HG02623 (cell line): ENCODE measurements around the gene NFS1.
A peak's percentile ranks its signal among the peaks of the same experiment; 100 is the strongest.
"Not testable (repeated sequence)": the region's sequence is repeated elsewhere in the genome, so short reads cannot be mapped to it uniquely, and the experiment has no call there.

Experiments
- ATAC-seq: cut with Tn5 transposase; IDR thresholded peaks from one replicate; pipeline ENCODE4 v1.9.1; 2021; ENCODE audit warnings: moderate library complexity; ENCODE audit not compliant: unreplicated experiment

Gene NFS1

DNA sequence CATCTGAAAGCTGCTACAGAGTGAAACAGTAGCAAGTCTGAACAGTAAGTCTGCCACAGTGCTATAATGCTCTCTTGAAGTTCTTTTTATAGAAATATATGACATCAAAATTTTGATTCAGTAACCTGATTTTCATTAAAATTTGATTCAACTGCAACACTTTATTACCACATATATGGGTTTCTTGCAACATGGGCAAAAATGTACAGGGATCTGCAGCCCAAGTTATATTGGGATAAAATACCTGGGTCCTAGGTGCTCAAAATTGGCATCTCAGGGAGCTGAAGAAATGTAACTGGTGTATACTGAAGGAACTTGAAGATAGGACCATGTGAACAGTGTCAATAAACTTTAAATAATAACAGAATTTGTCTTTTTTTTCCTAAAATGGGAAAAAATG is 10.9 kb upstream of the NFS1 start:
- ATAC-seq, result no peak

DNA sequence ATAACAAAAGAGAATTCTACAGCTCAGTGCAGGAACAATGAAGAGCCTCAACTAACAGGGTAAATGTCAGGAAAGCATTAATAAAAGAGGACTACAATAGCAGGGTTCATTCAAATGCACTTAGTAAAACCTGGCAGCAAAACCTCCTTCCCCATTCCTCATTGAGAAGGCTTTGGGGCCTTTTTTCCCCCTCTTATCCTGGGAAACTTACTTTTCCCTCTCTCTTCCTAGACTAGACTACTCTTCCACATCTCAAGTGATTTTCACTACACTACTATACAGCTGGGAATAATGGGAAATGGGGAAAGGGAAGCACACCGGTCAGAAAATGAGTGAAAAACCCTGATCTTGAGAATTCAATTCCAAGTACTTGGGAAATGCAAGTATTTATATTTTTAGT is 10.1 kb upstream of the NFS1 start:
- no peak for ATAC-seq

DNA sequence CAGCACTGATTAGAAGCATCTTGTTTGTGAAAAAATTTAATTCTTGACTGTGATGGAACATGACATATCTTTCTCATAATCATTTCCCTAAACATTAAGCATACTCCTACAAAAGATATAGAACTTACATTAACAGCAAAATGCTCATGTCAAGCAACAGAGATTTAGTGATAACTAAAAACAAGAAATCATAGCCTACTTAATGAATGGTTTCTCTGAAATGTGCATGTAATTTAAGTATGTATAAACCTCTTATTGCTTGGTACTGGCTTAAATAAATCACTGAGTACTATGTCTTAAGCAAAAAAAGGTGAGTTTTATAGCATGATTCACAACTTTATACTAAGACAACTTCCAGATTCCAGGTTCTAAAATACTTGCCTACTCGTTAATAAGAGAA is 9.3 kb upstream of the NFS1 start:
- ATAC-seq, result no peak

DNA sequence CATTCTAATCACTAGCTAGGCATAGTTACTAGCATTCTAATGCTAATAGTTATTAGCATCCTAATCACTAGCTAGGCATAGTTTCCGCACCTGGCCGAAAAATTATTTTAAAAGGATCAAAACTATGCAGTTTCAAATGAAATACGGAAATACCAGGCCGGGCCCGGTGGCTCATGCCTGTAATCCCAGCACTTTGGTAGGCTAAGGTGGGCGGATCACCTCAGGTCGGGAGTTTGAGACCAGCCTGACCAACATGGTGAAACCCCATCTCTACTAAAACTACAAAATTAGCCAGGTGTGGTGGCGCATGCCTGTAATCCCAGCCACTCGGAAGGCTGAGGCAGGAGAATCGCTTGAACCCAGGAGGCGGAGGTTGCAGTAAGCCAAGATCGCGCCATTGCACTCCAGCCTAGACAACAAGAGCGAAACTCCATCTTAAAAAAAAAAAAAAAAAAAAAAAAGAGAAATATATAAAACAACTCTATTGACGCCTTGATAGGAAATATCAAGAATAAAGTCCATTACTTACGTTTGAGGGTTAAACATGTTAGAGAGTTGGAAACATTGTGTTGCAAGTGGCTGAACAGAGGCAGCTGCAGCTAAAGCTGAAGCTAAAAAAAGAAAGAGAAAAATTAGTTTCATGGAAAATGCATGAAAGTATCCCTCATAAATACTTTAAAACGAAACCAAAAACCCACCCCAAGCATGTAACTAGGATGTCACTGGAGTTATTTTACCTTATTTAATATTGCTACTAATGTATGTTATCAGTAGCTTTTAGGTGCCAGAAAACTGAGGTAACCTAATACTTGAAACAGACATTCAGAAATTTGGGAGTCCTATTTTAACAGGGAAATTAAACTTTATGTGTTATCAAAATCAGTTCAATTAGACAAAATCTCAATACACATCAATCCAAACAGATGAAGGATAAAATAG is 7.7 kb upstream of the NFS1 start:
- not testable (repeated sequence) for ATAC-seq

DNA sequence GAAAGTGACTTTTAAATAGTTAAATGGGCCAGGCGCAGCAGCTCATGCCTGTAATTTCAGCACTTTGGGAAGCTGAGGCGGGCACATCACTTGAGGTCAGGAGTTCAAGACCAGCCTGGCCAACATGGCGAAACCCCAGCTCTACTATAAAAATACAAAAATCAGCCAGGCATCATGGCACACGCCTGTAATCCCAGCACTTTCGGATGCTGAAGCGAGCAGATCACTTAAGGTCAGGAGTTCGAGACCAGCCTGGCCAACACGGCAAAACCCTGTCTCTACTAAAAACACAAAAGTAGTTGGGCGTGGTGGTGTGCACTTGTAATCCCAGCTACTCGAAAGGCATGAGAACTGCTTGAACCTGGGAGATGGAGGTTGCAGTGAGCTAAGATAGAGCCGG is 6.7 kb upstream of the NFS1 start:
- not testable (repeated sequence) for ATAC-seq

DNA sequence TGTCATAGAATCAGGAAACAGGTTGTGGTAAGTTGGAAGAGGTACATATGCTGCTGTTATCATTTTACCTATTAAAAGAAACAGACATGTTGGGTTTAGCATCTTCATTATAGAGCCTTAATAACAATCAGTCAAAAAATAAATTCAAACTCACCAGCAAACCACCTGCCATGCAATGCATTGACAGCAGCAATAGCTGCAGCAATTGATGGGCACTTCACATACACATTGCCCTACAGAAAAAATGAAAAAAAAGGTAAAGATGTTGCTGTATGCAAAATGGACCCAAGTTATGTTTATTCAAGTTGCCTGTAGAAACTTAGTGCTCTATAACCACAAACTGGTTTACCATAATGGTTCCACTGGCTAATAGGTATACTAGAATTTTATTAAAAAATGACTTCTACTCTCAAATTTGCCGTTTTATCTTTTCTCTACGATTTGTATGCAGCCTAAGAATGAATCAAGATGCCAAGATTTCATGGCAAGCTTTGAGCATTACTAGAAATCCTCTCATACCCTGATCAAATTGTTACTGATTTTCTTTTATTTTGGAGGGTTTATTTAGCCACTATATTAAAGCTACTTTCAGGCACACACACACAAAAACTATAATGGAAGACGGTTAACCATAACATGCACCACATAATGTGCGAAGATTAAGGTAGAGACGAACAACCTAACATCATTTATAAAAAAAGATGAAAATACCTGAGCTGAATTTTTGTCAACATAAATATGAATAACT is 5.5 kb upstream of the NFS1 start:
- no peak for ATAC-seq

DNA sequence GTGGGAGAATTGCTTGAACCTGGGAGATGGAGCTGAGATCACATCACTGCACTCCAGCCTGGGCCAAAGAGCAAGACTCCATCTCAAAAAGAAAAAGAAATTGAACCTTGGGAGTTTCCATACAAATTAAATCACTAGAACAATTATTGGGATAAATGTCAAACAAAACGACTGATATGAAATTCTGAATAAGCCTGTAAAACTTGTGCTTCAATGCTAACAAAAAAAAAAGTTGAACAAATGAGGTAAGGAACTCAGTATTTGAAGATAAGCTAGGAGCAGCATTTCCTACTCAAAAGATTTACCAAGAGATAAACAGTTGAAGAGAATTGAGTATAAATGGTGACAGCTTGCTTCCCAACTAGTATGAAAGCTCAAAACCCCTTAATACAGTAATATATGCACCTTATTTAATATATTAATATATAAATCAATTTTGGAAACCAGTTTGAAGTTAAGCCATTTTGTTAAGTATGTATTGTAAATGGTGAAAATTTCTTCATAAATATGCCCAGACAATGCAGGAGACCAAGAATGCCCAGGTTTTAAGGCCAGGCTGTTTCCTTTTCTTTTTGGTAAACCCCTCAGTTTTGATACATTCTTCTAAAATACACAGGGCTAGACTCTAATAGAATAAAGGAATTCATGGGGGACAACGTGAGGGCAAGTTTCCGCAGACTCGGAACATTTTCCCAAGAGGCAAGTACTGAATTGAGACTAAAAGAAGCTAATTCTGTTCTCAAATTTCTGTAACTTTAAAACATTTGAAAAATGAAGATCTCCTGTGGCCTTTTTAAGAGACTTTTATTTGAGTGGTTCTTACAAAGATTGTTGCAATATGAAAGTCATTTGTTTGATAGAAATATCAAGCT is 3.9 kb upstream of the NFS1 start:
- ATAC-seq, result no peak

DNA sequence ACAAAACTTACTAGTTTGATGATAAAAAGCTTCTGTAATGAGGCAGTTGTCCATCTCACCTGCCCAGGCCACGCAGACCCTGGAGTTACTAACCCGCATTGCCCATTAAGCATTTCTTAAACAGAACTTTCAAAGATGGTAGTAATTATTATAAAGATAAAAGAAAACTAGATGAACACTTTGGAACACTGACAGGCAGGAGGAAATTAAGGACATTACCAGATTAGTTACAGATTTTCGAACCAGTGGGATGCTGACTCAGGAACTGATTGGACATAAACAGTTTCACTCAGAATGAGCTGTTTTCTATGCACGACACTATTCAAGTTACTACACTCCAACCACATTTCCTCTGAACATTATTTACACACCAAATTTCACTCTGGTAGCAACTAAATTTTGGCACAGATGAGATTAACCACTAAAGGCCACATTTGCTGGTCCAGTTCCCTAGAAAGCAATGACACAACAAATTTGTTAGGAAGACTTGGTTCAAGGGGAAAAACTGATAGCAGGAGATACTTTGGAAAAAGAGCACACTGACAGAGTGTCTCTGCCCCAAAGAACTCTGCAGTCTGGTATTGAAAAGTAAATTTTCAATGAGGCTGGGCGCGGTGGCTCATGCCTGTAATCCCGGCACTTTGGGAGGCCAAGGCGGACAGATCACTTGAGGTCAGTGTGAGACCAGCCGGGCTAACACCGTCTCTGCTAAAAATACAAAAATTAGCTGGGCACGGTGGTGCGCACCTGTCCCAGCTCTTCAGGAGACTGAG is 3.1 kb upstream of the NFS1 start:
- ATAC-seq, result no peak

DNA sequence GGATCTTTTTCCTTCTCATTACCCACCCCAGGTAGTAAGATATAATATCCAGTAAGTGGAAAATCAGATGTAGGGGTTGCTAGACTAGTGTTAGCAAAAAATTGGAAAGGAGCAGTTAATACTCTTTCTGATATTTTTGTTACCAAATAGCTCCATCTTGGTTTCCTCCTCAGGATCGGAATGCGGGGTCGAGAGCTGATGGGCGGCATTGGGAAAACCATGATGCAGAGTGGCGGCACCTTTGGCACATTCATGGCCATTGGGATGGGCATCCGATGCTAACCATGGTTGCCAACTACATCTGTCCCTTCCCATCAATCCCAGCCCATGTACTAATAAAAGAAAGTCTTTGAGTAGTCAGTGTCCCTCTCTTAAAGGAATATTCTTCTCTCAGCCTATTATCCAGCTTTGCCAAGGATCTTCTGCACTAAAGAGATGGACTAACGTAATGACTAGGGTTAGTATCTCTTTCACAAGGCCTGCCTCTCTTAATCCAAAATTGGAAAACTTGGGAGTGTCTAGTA is 1.5 kb upstream of the NFS1 start:
- ATAC-seq, result no peak

DNA sequence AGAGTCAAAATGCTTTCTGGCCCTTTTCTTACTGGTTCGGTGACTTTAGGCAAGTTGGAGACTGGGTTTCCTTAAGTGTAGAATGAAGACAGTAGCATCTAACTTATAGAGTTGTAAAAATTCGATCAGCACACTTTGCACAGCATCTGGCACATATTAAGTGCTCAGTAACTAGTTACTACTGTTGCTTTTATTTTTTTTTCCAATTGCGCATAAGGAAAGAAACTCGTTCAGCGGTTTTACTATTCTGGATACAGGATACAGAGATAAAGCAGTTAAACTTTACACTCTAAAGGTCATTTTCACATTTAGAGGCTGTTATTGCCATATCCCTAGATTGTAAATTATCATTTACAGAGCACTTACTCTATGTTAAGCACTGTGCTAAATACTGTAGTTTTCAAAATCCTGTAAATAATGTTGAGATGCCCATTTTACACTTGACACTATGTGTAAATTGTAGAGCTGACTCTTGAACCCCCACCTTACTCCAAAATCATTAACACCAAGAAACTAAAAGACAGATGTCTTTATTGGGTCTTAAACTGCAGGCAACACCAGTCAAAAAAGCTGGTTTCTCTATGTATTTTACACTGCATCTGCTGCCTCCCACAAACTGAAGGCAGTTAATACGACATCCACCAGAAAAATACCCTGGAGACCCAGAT is 939 bp upstream of the NFS1 start:
- no peak for ATAC-seq

DNA sequence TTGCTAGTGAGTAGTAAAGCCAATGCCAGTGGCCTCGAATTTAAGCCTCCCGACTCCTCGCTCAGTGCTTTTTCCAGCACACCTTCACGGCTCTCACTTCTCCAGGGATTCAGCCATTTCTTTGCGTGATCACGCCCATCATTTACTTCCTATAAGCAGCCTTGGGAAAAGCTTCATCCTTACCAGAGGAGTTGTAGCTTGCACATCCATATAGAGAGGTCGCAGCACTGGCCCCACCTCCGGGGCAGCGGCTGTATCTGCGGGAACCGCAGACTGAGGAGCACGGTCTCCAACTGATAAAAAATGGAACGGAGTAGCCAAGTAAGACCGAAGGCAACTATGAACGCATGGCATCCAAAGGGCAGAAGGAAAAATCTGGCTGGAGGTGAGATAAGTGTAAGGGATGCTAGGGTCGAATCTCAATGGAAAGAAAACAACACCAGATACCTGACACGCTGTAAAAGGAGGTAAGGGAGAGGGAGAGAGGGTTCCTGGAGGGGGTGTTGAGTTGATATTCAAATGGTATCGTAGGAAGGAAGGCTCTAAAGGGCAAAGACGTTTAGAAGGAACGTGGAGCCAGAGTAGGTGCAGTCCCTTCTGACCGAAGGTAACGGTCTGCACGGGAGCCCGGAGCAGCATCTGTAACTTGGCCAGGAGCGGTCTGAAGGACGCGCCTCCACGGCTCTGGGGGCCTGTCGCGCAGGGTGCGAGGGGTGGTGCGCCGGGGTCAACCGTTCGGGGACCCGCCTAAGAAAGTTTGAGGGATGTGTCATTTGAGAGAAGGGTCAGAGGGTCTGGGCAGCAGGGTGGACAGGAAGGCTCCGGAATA is 640 bp downstream of the NFS1 start:
- ATAC-seq, result peak; percentile 30

DNA sequence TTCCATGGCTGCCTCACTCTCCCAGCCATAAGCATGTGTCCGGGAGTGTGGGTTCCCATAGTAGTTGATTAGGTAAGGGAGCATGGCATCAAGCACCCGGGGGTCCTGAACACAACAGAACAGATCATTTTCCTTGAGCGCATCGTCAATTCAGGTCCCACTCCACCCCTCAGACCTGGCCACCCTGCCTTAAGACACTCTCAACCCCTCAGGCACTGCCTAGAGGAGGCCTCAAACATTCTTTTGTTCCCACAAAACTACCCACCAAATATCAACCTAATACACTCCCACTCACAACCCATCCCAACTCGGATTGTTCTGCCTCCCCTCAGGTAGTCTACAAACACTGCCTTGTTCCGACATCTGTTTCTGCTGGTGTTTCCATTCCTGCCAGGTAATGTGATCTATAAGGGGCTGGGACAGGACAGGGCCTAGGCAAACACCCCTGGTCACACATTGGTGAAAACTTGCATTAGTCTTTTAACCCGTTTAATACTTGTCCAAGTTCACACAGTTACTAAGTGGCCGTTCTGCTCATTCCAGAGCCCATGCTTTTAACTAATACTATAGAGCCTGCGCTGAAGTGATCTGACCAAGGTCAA is 1.4 kb downstream of the NFS1 start:
- no peak for ATAC-seq

DNA sequence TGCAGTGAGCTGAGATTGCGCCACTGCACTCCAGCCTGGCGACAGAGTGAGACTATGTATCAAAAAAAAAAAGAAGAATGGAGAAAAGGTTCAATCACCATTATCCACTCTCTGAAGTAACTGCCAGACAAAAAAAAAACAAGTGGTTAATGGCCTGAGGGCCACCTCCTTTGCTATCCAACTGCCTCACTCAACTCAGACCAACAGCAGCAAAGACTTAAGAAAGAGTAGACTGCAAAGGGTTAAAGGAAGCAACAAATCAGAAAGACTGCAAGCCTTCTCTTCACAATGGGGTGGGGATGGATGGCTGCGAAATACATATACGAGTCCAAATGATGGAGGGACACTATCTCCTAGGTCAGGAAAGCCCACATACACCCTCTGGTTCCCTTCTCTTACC is 3.2 kb downstream of the NFS1 start:
- ATAC-seq, result no peak

DNA sequence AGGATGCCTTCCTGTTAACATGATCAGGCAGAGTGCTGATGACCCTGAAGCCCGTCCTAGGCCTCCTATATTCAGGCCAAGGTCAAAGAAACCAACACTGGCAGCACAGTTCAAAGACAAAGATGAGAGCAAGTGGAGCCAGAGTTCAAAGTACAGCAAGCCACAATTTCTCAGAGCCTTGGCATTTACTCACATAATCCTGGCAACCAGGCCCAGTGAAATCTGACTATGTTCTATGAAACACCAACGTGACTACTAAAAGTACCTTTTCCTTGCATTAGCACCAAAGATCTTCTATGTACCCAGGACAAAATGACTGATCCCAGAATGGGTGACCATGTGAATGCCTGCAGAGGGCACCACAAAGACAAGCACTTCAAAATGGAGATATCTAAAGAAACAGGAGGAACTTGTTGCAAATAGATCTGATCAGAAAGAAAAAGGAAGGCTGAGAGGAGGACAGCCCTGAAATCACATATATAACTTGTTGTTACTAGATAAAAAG is 3.9 kb downstream of the NFS1 start:
- no peak for ATAC-seq

DNA sequence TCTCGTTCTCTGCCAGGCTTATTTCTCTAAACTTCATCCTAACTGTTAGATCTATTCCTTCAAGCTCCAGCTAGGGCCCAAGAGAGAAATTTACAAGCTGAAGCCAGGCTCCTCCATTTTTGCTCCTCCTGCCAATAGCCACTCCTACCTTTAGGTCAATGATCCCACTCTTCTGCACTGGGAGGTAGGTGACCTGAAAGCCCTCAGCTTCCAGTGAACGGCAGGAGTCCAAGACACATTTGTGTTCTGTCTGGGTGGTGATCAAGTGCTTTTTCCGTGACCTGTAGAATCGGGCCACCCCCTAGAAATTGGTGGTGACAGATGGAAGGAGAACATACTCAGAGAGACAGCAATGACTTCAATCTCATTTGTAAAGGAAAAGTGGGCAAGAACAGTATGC is 8.9 kb downstream of the NFS1 start:
- ATAC-seq, result no peak

DNA sequence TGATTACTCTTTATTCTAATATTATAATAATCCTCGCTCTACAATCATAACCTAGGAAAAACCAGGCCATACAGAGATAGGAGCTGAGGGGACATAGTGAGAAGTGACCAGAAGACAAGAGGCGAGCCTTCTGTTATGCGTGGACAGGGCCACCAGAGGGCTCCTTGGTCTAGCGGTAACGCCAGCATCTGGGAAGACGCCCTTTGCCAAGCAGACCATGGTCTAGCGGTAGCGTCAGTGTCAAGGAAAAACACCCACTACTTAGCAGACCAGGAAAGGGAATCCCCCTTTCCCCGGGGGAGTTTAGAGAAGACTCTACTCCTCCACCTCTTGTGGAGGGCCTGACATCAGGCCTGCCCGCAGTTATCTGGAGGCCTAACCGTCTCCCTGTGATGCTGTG is 12.3 kb downstream of the NFS1 start:
- ATAC-seq, result not testable (repeated sequence)

DNA sequence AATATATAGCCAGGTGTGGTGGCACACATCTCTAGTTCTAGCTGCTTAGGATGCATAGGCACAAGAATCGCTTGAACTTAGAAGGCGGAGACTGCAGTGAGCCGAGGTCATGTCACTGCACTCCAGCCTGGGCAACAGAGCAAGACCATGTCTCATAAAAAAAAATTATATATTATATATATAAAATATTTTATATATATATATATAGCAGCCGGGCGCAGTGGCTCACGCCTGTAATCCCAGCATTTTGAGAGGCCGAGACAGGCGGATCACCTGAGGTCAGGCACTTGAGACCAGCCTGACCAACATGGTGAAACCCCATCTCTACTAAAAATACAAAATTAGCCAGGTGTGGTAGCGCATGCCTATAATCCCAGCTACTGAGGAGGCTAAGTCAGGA is 13.8 kb downstream of the NFS1 start:
- ATAC-seq, result not testable (repeated sequence)

DNA sequence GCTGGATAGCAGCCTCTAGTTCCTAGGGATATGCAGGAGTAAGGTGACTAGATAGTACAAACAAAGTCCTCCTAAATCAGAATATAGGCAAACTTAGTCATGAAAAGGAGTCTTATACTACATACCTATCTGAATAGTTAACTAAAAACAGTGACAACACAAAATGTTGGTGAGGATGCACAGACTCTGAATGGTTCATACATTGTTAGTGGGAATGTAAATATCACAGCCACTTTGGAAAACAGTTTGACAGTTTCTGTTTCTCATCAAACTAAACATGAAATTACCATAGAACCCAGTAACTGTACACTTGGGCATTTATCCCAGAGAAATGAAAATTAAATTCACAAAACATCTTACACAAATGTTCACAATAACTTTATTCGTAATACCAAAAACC is 17.2 kb downstream of the NFS1 start:
- ATAC-seq, result no peak
